GM21576 (cell line): ENCODE data around the gene GRK5.
"Not testable (repeated sequence)": the region's sequence is repeated elsewhere in the genome, so short reads cannot be mapped to it uniquely, and the experiment has no call there.

Experiments used
- ATAC-seq: cut with Tn5 transposase; IDR thresholded peaks from one replicate; pipeline ENCODE4 v1.9.1; 2021; ENCODE audit warnings: mild to moderate bottlenecking, moderate library complexity; ENCODE audit not compliant: unreplicated experiment

The GRK5 gene

GRCh38 chr10:119450606-119451299 lies 243.4 kb downstream of the GRK5 start:
- no peak for ATAC-seq

- ATAC-seq = no peak
Measured at GRCh38 chr10:119451300-119451896, 244.0 kb downstream of the GRK5 start.

- no peak for ATAC-seq
Measured at GRCh38 chr10:119452396-119452795, 245.0 kb downstream of the GRK5 start.

GRCh38 chr10:119453313-119453712 lies 245.9 kb downstream of the GRK5 start:
- no peak for ATAC-seq

GRCh38 chr10:119454316-119454715 lies 246.9 kb downstream of the GRK5 start:
- ATAC-seq = no peak

- ATAC-seq = no peak
Measured at GRCh38 chr10:119454990-119455389, 247.6 kb downstream of the GRK5 start.

- ATAC-seq = no peak
Measured at GRCh38 chr10:119455609-119456434, 248.5 kb downstream of the GRK5 start.

GRCh38 chr10:119456435-119456810 lies 249.1 kb downstream of the GRK5 start:
- no peak for ATAC-seq

- no peak for ATAC-seq
Measured at GRCh38 chr10:119457966-119458766, 250.8 kb downstream of the GRK5 start.

- ATAC-seq = no peak
Measured at GRCh38 chr10:119459681-119460340, 252.4 kb downstream of the GRK5 start.

- ATAC-seq = no peak
Measured at GRCh38 chr10:119460369-119461195, 253.2 kb downstream of the GRK5 start.

- ATAC-seq = no peak
Measured at GRCh38 chr10:119461380-119461779, 254.0 kb downstream of the GRK5 start.

- ATAC-seq = peak; percentile 78
Measured at GRCh38 chr10:119461923-119462322, 254.6 kb downstream of the GRK5 start.

- ATAC-seq = no peak
Measured at GRCh38 chr10:119462773-119463172, 255.4 kb downstream of the GRK5 start.

GRCh38 chr10:119463195-119463594 lies 255.8 kb downstream of the GRK5 start:
- not testable (repeated sequence) for ATAC-seq

GRCh38 chr10:119465085-119465484 lies 257.7 kb downstream of the GRK5 start:
- no peak for ATAC-seq

GRCh38 chr10:119466076-119466475 lies 258.7 kb downstream of the GRK5 start:
- no peak for ATAC-seq

GRCh38 chr10:119466655-119467054 lies 259.3 kb downstream of the GRK5 start:
- no peak for ATAC-seq

GRCh38 chr10:119468542-119469324 lies 261.4 kb downstream of the GRK5 start:
- ATAC-seq = no peak
